PC-3 (cell line): ENCODE results near the gene CHPF2.

Experiments
- EZH2 ChIP-seq: fragments of 300-600 bp; sonication (generic); IDR thresholded peaks from one replicate; pipeline ENCODE4 v1.6.1; 2017; ENCODE audit warnings: antibody characterized with exemption, mild to moderate bottlenecking, low read length; ENCODE audit not compliant: unreplicated experiment
- EZH2phosphoT487 ChIP-seq: fragments of 300-600 bp; sonication (generic); IDR thresholded peaks from 2 replicates; pipeline ENCODE4 v1.6.1; 2018; ENCODE audit warnings: mild to moderate bottlenecking, antibody characterized with exemption, low read length, borderline replicate concordance
- TF ChIP-seq, protein P1 (sequence below): fragments of 300-600 bp; sonication (generic); conservative IDR thresholded peaks from 2 replicates; pipeline ENCODE4 v1.5.1; 2017; ENCODE audit warnings: antibody characterized with exemption, low read depth, mild to moderate bottlenecking, low read length

DNA sequence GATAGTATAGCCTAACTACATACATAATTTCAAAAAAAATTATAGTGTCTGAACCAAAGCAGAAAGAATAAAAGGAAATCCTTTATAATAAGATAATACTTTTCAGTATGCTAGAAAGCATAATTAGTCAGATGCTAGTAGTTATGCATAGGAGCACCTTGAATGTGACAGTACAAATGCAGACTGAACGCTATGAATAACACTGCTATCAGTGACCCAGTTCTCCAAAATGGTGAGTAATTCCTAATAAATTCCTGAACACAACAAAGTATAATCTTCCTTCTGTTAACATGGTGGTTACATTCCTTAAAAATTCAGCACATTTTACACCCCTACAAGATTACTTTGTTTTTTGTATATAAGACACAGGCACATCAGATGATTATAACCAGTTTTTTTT, 1.2 kb upstream of the CHPF2 start:
- TF ChIP-seq, protein P1, sequence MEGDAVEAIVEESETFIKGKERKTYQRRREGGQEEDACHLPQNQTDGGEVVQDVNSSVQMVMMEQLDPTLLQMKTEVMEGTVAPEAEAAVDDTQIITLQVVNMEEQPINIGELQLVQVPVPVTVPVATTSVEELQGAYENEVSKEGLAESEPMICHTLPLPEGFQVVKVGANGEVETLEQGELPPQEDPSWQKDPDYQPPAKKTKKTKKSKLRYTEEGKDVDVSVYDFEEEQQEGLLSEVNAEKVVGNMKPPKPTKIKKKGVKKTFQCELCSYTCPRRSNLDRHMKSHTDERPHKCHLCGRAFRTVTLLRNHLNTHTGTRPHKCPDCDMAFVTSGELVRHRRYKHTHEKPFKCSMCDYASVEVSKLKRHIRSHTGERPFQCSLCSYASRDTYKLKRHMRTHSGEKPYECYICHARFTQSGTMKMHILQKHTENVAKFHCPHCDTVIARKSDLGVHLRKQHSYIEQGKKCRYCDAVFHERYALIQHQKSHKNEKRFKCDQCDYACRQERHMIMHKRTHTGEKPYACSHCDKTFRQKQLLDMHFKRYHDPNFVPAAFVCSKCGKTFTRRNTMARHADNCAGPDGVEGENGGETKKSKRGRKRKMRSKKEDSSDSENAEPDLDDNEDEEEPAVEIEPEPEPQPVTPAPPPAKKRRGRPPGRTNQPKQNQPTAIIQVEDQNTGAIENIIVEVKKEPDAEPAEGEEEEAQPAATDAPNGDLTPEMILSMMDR, result no peak
- TF ChIP-seq EZH2 (no peak), EZH2phosphoT487 (no peak)
